Measurements from ENCODE around the gene SERPINE1. TPM values are rescaled to one million over a fixed set of nuclear protein-coding genes. Genes with fewer than 3 reads are reported as not detected.

Gene SERPINE1
- total RNA-seq, 1 donor, result 921 TPM

GRCh38 chr7:101179117-101179516, 52.2 kb downstream of the SERPINE1 start:
- no peak for TF ChIP-seq CTCF (IDR thresholded peaks at IDR 0.05; ENCODE audit: insufficient read depth, low read depth, low read length)
- no peak overlapping the region for H3K4me3 ChIP-seq (ENCODE audit: low read depth, low read length)
- no peak for DNase-seq (ENCODE audit: low read depth)

GRCh38 chr7:101179713-101180112, 52.8 kb downstream of the SERPINE1 start:
- DNase-seq (ENCODE audit: low read depth), result no peak
- no peak overlapping the region for H3K4me3 ChIP-seq (ENCODE audit: low read depth, low read length)
- no peak for TF ChIP-seq CTCF (IDR thresholded peaks at IDR 0.05; ENCODE audit: insufficient read depth, low read depth, low read length)

GRCh38 chr7:101180130-101180755, 53.3 kb downstream of the SERPINE1 start, which contains the start of gene NAT16:
Gene NAT16, minus strand, starts transcription at chr7:101180293. Its CDS starts 5,486 bp downstream, at chr7:101174807.
- no peak for DNase-seq (ENCODE audit: low read depth)
- TF ChIP-seq CTCF (IDR thresholded peaks at IDR 0.05; ENCODE audit: insufficient read depth, low read depth, low read length), result no peak
- no peak within 1 kb of the TSS for H3K4me3 ChIP-seq (ENCODE audit: low read depth, low read length)

- TF ChIP-seq CTCF (IDR thresholded peaks at IDR 0.05; ENCODE audit: insufficient read depth, low read depth, low read length), result no peak
- DNase-seq (ENCODE audit: low read depth), result no peak
- H3K4me3 ChIP-seq (ENCODE audit: low read depth, low read length), result no peak overlapping the region
Measured at GRCh38 chr7:101185258-101185839, 58.4 kb downstream of the SERPINE1 start.

- no peak for DNase-seq (ENCODE audit: low read depth)
- no peak for TF ChIP-seq CTCF (IDR thresholded peaks at IDR 0.05; ENCODE audit: insufficient read depth, low read depth, low read length)
- H3K4me3 ChIP-seq (ENCODE audit: low read depth, low read length), result no peak overlapping the region
Measured at GRCh38 chr7:101186194-101186593, 59.3 kb downstream of the SERPINE1 start.

- TF ChIP-seq CTCF (IDR thresholded peaks at IDR 0.05; ENCODE audit: insufficient read depth, low read depth, low read length), result no peak
- DNase-seq (ENCODE audit: low read depth), result no peak
- H3K4me3 ChIP-seq (ENCODE audit: low read depth, low read length), result no peak overlapping the region
Measured at GRCh38 chr7:101186844-101187428, 60.0 kb downstream of the SERPINE1 start.

Small RNAs within 50 kb of the gene (small RNA-seq; reads per million reads assigned to genes)
- gene MIR4653, result not detected

Other genes starting within 250 kb of the SERPINE1 start
- gene UFSP1, start 237.4 kb upstream of the SERPINE1 start, total RNA-seq, result 5.6 and 7.1 TPM in 2 replicates
- not detected in 2 replicates for gene ACHE, start 231.2 kb upstream of the SERPINE1 start, total RNA-seq
- gene MUC3A, start 177.6 kb upstream of the SERPINE1 start, total RNA-seq, result not detected in 2 replicates
- gene MUC12, start 157.5 kb upstream of the SERPINE1 start, total RNA-seq, result under 0.01 TPM in 1 of 2 replicates, not detected in the other
- gene MUC17, start 107.0 kb upstream of the SERPINE1 start, total RNA-seq, result not detected in 2 replicates
- 11.0 and 16.0 TPM in 2 replicates for gene TRIM56, start 41.6 kb upstream of the SERPINE1 start, total RNA-seq
- 129 and 154 TPM in 2 replicates for gene AP1S1, start 27.4 kb downstream of the SERPINE1 start, total RNA-seq
- gene VGF, start 38.5 kb downstream of the SERPINE1 start, total RNA-seq, result under 0.01 TPM in 1 of 2 replicates, not detected in the other
- gene NAT16, start 53.2 kb downstream of the SERPINE1 start, total RNA-seq, result not detected in 2 replicates
- gene MOGAT3, start 73.9 kb downstream of the SERPINE1 start, total RNA-seq, result not detected in 2 replicates
- 89.9 and 90.2 TPM in 2 replicates for gene PLOD3, start 90.5 kb downstream of the SERPINE1 start, total RNA-seq
- 75.6 and 92.1 TPM in 2 replicates for gene ZNHIT1, start 91.1 kb downstream of the SERPINE1 start, total RNA-seq
- gene CLDN15, start 110.7 kb downstream of the SERPINE1 start, total RNA-seq, result 3.2 and 4.7 TPM in 2 replicates
- 123 and 134 TPM in 2 replicates for gene FIS1, start 118.0 kb downstream of the SERPINE1 start, total RNA-seq
- gene IFT22, start 194.7 kb downstream of the SERPINE1 start, total RNA-seq, result 25.5 and 26.4 TPM in 2 replicates
- gene COL26A1, start 235.8 kb downstream of the SERPINE1 start, total RNA-seq, result not detected in 2 replicates

Measured in fibroblast of villous mesenchyme (primary cell).